ENCODE results near the gene MSI2.

DNA sequence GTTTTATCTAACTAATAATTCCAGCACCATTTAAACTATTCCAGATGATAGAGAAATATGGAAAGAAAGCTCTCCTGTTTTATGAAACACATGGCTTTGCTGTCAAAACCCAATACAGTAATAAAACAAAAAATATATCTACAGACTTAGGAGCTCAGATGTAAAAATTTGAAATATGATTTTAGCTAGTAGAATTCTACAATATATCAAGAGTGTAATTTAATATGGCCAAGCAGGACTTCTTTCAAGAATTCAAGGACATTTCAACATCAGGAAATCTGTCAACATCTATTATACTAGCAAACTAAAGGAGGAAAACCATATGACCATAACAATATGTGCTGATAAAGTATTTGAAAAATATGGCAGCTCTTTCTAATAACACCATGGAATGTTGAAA is 431.3 kb downstream of the MSI2 start:
- no peak for TF ChIP-seq PATZ1 (CRISPR knock-in tag; IDR thresholded peaks at IDR 0.05; ENCODE audit: borderline replicate concordance)
- TF ChIP-seq, protein P1, sequence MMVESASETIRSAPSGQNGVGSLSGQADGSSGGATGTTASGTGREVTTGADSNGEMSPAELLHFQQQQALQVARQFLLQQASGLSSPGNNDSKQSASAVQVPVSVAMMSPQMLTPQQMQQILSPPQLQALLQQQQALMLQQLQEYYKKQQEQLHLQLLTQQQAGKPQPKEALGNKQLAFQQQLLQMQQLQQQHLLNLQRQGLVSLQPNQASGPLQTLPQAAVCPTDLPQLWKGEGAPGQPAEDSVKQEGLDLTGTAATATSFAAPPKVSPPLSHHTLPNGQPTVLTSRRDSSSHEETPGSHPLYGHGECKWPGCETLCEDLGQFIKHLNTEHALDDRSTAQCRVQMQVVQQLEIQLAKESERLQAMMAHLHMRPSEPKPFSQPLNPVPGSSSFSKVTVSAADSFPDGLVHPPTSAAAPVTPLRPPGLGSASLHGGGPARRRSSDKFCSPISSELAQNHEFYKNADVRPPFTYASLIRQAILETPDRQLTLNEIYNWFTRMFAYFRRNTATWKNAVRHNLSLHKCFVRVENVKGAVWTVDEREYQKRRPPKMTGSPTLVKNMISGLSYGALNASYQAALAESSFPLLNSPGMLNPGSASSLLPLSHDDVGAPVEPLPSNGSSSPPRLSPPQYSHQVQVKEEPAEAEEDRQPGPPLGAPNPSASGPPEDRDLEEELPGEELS (CRISPR knock-in tag; IDR thresholded peaks at IDR 0.05; ENCODE audit: borderline replicate concordance) = no peak
- no peak for TF ChIP-seq FUS (optimal IDR thresholded peaks at IDR 0.05; ENCODE audit: low read depth, low read length)
- no peak for TF ChIP-seq E2F6 (IDR thresholded peaks at IDR 0.05; ENCODE audit: borderline replicate concordance in 1 of 2, extremely low read depth in 1 of 2, insufficient read depth in 1 of 2, insufficient read length in 1 of 2, low read depth in 1 of 2, low read length in 1 of 2, poor library complexity in 1 of 2, severe bottlenecking in 1 of 2)
- TF ChIP-seq, protein P2, sequence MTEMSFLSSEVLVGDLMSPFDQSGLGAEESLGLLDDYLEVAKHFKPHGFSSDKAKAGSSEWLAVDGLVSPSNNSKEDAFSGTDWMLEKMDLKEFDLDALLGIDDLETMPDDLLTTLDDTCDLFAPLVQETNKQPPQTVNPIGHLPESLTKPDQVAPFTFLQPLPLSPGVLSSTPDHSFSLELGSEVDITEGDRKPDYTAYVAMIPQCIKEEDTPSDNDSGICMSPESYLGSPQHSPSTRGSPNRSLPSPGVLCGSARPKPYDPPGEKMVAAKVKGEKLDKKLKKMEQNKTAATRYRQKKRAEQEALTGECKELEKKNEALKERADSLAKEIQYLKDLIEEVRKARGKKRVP (CRISPR knock-in tag; IDR thresholded peaks at IDR 0.05) = no peak
- TF ChIP-seq CREB1 (IDR thresholded peaks at IDR 0.05) = no peak
- TF ChIP-seq CREB1 (CRISPR knock-in tag; IDR thresholded peaks at IDR 0.05) = no peak
- no peak for TF ChIP-seq ZNF274 (IDR thresholded peaks at IDR 0.05; ENCODE audit: borderline replicate concordance, low read depth, low read length)
- TF ChIP-seq CTCF (IDR thresholded peaks at IDR 0.05 in 2 of 3, conservative IDR thresholded peaks at IDR 0.05 in 1 of 3; ENCODE audit: insufficient read depth in 2 of 3, low read depth in 1 of 3, low read length in 3 of 3) = no peak
- no peak for TF ChIP-seq TEAD2 (tag; IDR thresholded peaks at IDR 0.05)
- TF ChIP-seq, protein P3, sequence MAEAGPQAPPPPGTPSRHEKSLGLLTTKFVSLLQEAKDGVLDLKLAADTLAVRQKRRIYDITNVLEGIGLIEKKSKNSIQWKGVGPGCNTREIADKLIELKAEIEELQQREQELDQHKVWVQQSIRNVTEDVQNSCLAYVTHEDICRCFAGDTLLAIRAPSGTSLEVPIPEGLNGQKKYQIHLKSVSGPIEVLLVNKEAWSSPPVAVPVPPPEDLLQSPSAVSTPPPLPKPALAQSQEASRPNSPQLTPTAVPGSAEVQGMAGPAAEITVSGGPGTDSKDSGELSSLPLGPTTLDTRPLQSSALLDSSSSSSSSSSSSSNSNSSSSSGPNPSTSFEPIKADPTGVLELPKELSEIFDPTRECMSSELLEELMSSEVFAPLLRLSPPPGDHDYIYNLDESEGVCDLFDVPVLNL (CRISPR knock-in tag; IDR thresholded peaks at IDR 0.05; ENCODE audit: low read depth) = no peak
- no peak for TF ChIP-seq TEAD4 (IDR thresholded peaks at IDR 0.05; ENCODE audit: low read length)
- TF ChIP-seq TEAD4 (CRISPR knock-in tag; IDR thresholded peaks at IDR 0.05; ENCODE audit: borderline replicate concordance) = no peak
- no peak for TF ChIP-seq PCBP1 (IDR thresholded peaks at IDR 0.05; ENCODE audit: low read depth, low read length, poor library complexity, severe bottlenecking)

Measured in K562 (cell line).